GM19238 (cell line): ENCODE results near the gene GPER1.

Experiments
- DNase-seq: peaks from one replicate; pipeline ENCODE4 v3.0.0; 2011; ENCODE audit warnings: low spot score; ENCODE audit not compliant: insufficient read length

The GPER1 gene

DNA sequence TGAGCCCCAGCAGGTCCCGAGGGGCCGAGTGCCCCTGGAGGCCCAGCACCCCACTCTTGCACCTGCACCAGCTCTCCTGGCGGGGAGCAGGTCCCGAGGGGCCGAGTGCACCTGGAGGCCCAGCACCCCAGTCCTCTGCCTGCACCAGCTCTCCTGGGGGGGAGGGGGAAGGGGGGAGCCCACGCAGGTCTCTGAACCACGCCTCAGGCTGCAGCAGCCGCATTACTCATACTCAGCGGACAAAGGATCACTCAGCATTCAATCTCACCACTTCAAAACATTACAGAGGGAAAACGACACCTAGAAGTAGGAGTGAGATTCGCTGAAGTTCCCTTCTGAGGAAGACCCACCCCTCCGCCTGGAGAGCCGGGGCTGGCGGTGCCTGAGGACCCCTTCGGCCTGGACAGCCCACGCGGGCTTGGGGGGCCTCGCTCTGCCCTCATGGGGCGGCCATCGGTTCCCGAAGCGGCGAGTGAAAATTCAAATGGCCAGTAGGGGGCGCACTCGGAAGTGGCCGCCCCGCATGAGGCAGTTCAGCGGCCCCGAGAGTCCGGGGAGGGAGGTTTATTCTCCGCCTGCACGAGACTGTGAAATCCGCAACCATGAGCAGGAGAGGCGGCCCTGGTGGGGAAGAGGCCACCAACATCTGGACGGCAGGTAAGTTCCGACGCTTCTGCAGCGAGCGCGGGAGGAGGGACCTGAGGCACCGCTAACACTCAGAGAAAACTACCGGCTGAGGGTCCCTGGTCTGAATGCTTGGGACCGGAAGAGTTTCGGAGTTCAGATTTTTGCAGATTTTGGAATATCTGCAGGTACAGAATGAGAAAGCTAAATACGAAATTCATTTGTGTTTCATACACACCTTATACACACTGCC lies 1.1 kb upstream of the GPER1 start:
- peak; percentile 97 for DNase-seq

DNA sequence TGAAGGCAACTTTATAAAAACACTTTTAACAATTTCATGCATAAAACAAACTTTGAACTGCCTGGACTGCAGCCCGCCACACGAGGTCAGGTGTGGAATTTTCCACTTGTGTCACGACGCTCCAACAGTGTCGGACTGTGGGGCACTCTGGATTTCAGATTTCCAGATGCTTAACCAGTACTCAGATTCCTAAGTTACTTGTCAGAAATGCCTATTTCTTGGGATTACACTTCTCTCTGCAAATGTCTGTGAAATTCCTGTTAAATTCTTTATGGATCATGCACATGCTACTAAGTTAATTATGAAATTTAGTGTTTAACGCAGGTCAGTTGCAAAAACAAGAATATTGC lies 473 bp upstream of the GPER1 start:
- DNase-seq, result no peak

DNA sequence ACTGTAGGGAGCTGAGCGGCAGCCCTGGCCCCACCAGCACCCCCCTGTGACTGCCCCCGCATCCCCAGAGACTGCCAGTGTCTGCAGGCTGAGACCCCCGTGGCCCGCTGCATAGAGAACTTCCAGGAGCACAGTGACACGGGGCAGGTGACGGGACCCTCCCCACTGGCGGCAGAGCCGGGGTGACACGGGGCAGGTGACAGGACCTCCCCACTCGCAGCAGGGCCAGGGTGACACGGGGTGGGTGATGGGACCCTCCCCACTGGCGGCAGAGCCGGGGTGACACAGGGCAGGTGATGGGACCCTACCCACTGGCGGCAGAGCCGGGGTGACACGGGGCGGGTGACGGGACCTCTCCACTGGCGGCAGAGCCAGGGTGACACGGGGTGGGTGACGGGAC lies 2.3 kb downstream of the GPER1 start:
- DNase-seq, result no peak

DNA sequence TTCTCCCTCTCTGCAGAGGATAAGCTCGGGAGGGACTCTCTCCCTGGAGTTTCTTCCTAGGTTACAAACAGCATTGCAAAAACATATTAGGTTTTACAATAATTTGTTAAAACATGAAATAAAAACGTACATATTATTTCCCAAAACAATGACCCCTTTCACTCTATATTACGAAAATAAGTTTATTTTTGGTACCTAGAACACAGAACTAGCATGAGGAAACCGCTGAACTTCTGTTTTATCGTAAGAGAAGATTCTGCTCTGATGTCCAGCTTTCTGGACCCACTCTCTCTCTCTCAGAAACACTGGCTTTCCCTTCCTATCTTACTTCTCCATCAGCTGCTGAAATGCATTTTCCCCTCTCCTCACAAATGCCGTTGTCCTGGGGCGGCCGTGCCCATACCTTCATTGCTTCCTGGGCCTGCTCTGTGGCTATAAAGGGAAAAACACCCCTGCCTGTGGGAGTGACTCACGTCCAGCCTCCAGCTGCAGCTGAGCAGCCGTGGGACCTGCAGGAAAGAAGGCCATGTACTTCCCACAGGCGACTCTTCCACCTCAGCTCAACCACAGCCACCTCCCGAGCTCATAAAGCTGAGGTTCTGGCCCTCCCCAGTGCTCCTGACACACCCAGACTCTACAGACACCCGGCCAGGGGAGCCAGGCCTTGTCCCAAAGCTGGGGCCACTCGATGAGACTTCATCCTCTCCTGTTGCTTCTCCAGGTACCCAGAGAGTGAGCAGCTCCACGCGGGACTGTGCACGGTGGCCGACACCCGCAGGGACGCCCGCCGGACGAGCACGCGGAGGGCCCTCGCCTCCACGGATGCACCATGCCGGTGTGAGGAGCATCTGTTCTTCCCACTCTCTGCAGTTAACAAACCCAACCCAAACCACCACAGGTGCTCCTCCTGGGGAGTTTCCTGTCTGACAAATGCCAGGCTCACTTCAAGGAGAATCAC lies 3.1 kb downstream of the GPER1 start:
- no peak for DNase-seq

DNA sequence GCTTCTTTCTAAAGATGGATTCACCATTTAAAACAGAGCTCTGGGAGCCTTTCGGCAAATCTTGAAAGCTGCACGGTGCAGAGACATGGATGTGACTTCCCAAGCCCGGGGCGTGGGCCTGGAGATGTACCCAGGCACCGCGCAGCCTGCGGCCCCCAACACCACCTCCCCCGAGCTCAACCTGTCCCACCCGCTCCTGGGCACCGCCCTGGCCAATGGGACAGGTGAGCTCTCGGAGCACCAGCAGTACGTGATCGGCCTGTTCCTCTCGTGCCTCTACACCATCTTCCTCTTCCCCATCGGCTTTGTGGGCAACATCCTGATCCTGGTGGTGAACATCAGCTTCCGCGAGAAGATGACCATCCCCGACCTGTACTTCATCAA lies 3.7 kb downstream of the GPER1 start:
- DNase-seq, result no peak

DNA sequence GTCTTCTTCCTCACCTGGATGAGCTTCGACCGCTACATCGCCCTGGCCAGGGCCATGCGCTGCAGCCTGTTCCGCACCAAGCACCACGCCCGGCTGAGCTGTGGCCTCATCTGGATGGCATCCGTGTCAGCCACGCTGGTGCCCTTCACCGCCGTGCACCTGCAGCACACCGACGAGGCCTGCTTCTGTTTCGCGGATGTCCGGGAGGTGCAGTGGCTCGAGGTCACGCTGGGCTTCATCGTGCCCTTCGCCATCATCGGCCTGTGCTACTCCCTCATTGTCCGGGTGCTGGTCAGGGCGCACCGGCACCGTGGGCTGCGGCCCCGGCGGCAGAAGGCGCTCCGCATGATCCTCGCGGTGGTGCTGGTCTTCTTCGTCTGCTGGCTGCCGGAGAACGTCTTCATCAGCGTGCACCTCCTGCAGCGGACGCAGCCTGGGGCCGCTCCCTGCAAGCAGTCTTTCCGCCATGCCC lies 4.3 kb downstream of the GPER1 start:
- DNase-seq, result no peak

DNA sequence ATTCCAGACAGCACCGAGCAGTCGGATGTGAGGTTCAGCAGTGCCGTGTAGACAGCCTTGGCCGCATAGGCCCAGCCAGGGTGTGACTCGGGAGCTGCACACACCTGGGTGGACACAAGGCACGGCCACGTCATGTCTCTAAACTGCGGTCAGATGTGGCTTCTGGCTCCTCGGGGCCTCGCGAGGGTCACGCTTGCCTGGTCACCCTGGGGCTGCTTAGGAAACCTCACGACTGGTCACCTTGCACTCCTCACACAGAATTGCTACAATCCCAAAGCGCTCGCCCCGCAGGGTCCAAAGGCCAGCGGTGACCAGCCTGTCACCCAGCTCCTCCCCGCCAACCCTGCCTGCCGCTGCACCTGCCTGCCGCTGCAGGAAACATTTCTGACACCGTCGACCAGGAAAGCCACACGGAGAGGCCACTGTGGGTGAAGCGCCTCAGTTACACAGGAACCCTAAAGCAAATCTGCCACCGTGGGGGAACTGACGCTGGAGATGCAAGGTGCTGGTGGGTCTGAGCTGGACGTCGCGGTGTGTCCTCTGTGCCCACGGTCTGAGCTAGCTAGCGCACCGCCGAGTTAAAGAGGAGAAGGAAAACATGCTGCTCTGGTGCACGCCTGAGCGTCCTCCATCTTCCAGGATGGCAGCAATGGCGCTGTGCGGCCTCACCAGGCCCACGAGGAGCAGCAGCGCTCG lies 5.0 kb downstream of the GPER1 start:
- DNase-seq, result no peak

DNA sequence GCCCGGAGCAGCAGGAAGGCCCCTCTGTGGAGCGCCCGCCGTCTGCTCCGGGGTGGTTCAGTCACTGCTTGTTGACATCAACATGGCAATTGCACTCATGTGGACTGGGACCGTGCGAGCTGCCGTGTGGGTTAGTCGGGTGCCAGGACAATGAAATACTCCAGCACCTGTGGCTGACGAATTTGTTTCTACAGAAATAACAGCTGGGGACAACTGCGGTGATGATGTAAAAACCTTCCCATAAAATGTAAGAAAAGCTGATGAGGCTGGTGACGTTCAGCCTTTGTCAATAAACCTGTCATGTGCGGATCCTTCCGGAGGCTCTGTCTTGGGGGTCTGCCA lies 5.6 kb downstream of the GPER1 start:
- DNase-seq, result no peak

DNA sequence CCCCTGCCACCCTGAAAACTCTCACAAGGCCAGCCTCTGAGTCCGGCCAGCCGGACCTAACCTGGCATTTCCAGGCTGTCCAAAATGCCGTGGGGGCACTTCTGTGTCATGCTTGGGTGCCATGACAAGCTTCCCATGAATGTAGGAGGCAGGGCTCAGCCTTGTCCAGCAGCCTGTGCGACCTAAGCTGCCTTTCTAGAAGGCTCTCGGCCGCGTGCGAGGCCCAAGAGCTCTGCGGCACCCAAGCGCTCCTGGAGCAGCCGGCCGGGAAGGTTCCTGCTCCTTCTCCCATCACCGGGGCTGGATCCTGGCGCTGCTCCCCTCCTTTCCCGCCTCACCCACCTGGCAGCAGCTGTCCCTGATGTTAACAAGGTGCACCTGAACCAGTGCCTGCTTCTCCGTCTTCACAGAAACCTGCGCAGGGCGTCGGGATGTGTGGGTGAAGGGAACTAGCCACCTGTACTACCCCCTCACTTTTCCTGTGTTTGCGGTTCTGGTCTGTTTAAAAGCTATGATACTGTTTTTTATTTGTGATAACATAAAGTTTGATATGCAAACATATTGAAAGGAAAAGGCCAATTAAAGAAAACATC lies 6.1 kb downstream of the GPER1 start:
- DNase-seq, result no peak

DNA sequence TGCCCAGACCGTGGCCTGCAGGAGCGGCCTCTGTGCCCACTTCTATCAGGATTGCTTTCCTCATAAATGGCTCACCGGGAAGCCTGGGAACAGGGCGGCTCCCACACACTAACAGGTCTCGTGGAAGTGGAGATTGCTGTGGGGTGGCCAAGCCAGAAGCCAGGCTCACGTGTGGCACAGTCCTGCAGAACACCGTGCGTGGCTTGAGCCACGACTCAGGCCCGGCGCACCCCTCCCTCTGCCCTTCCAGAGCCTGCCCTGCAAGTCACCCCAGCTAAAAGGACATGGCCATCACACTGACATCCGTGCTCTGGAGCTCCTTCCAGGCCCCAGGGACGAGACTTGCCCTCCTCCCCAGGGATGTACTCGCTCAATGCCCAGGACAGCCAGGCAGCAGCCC lies 7.0 kb downstream of the GPER1 start:
- no peak for DNase-seq

DNA sequence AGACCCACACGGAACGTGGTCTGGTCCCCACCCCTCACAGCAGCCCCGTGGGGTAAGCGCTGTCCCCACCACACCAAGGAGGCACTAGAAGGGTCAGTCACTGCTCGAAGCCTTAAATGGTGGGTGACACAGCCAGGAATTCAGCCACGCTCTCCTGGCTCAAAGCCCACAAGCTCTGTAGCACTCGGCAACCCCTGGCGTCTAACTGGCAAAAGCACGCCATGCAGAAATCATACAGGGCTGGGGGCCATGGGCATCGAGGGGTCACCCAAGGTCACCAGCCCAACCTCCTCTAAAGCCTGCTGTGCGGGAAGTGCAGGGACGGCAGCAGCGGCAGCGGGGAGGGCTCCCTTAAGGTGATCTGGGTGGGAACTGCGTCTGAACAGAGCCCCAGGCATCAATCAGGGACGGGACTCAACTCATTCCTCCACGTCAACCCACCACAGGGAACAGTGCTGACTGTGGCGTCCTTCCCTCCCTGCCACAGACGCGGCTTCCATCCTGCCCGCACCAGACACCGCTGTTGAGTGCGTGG lies 7.8 kb downstream of the GPER1 start:
- DNase-seq, result no peak

DNA sequence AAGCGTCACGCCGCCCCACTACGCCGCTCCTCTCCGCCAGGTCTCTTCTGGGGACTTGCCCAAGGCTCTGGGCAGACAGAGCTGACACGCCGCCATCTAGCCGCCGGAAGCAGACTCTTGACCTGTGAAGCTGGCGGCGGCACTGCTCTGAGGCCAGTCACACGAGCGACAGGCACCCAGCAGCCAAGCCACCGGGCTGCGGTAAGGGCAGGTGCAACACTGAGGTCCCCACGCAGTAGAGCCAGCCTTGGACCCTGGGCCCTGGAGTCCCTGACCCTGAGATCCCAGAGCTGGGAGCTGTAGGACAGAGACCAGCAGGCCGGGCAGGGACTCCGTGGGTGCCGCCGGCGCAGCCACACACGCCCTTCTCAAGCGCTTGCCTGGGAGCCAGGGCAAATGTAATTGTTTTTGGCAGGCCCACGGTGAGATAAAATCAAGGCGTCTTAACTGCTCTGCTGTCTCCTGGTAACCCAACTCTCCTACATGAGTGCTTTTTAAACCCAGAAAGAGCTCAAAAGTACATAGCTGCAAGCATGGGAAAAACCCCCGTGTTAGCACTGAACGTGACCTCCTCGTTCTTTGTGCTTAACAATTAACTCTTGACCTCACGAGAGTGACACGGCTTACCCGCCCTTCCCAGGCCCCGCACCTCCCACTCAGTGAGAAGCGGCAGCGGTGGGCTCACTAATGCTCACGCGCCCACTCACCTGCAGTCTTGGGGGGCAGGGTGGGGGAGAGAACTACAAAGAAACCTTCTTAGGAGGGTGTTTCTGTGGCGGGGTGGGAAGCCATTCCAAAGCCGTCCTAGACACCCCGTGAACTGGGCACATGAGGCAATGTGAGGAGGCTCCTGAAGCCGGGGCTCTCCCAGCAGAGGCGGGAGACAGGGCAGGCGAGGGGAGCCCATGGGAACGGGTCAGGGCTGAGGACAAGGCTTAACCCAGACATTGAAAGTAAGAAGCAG lies 8.5 kb downstream of the GPER1 start:
- no peak for DNase-seq

DNA sequence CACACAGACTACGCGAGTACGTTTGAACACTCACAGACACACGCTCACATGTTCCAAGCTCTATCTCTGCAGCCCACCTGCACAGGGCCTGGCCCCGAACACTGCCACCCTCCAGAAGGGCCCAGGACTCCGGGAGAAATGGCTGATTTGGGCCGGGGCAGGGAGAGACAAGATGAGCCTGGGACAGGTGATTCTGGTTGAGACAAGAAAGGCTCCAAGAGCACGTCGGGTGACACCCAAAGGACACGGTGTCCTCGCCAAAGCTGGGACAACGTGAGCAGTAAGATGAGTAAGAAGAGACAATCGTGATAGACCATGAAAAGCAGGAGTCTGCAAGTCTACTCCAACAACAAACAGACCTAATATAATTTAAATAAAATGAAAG lies 9.2 kb downstream of the GPER1 start:
- DNase-seq, result no peak

DNA sequence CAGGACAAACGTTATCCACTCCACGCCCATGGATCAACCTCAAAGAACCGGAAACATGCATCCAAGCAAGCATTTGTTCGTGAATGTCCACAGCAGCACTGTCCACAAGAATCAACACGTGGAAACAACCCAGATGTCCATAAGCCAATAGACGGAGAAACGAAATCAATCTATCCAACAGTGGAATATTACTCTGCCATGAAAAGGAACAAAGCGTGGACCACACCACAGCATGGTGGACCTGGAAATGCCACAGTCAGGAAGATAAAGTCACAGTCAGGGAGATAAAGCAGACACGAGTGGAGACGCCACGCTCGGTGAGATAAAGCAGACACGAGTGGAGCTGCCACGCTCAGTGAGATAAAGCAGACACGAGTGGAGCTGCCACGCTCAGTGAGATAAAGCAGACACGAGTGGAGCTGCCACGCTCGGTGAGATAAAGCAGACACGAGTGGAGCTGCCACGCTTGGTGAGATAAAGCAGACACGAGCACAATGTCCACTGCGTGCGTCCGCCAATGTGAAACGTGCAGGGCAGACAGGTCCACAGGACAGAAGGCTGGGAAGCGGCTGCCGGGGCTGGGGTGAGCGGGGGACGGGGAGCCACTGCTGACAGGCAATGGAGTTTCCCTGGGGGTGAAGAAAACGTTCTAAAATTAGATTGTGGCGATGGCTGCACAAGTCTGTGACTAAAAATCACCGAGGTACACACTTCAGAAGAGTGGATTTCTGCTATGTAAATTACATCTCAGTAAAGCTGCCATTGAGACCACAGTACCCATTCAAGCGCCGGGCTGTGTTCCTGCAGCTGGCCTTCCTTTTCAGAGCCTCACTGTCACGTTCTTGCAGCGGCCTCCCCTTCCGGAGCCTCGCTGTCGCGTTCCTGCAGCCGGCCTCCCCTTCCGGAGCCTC lies 10.6 kb downstream of the GPER1 start:
- no peak for DNase-seq

DNA sequence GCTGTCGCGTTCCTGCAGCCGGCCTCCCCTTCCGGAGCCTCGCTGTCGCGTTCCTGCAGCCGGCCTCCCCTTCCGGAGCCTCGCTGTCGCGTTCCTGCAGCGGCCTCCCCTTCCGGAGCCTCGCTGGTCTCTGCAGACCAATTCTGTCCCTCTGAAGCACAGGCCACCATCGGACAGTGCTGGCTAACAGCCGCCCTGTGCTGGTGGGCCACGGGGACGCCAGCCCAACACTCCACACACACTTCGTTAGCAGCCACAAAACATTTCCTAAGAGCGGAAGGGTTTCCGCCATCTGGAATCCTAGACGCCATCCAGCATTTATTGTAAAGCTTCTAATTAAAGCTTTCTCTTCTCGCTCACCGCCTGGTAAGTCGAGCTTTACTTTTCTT lies 11.2 kb downstream of the GPER1 start:
- no peak for DNase-seq

DNA sequence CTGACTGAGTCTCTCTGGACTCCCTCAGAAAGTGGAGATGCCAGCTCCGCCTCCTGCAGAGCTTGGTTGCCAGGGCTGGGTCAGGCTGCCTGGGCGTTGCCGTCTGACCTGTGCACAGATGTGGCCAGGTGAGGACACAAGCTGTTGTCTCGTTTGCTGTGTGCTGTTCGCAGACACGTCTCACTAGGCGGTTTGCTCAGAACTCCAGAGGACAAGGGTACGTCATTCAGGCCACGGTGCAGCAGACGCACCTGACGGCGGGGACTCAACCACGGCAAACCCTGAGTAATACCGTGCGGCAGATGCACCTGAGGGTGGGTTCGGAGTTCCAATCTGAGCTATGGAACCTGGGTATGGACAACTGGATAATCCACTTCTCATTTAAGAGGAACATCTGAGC lies 11.7 kb downstream of the GPER1 start:
- no peak for DNase-seq

DNA sequence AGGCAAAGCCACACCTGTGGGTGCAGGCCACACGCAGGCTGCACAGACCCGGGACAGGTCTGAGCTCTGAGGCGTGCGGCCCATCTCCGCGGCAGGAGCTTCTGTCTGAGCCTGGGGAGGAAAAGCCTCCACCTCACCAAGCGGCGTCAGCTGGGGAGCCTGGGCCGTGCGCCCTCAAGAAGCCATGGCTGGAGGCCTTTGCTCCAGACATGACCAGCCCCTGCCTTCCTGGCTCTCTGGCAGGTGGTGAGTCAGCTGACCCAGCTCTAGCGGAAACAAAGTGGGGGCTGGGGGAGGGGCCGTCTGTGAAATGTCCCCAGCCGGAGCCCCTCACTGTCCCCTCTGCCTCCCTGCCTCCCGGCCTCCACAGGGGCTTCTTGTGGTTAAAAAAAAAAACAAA lies 12.5 kb downstream of the GPER1 start:
- DNase-seq, result no peak

DNA sequence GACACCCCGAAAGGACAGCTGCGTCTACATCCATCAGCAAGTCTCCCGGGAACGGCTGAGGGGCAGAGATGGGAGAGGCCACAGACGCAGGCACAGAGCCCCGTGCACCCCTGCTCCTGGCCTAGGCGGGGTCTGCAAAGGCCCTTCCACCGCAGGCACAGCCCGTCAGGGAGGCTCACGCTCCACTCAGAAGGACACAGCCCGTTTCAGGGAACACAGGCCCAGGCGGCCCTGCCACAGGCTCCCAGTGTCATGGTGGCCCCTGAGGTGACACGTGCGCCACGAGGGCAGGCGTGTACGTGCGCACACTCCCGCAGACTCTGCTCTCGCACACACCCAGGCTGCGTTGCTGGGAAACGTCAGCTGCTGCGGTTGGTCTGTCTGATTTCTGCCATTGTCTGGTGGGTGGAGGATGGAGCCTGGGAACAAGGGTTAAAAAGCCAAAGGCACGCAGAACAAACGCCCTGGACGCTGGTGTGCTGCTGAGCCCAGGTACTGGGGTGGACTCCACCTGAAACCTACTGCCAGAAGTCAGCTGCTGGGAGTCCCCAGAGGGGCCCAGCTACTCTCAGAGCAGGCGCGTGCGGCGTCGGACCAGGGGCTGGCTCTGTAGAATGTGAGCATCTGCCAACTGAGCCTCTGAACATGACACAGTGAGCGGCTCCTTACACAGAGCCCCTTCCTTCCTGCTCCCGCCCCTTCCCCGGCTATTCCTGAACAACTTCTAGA lies 13.1 kb downstream of the GPER1 start:
- no peak for DNase-seq
